ENCODE measurements around the gene ZNF318.

DNA sequence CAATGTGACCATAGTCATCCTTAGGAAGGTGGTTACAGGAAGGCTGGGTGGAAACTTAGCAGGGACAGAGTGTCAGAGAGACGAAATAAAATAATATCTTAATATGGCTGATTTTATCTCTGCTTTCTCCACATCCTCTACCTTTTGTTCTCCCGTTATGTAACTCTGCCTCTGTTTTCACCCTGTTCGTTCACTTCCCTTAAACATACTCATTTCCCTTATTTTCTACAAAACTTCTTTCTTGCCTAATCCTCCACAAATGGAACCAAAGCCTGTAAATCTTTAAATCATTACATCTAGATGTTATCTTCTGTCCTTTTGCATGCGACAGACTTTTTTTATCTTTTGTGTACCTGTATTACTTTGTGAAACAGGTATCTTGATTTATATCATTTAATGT is 37.6 kb downstream of the ZNF318 start:
- TF ChIP-seq CTCF (IDR thresholded peaks at IDR 0.05) (no peak), POLR2A (IDR thresholded peaks at IDR 0.05) (no peak)
